LNCaP clone FGC (cell line): ENCODE data around the gene CPNE4.

Source experiments
- DNase-seq: peaks from one replicate; pipeline ENCODE4 v3.0.0-alpha.2; 2011; ENCODE audit warnings: low read depth
- H3K4me3 ChIP-seq: 2 replicates; pipeline ENCODE4 v1.5.1; 2011; ENCODE audit warnings: mild to moderate bottlenecking, low read depth, low read length, control low read depth
- CTCF ChIP-seq: IDR thresholded peaks from 2 replicates; pipeline ENCODE4 v1.5.1; 2012; ENCODE audit warnings: mild to moderate bottlenecking; ENCODE audit not compliant: control insufficient read depth, insufficient read depth; ENCODE audit errors: extremely low read depth

The CPNE4 gene

GRCh38 chr3:131944676-131945075 lies 90.1 kb downstream of the CPNE4 start:
- DNase-seq = no peak
- H3K4me3 ChIP-seq = no peak overlapping the region
- no peak for TF ChIP-seq CTCF

- no peak overlapping the region for H3K4me3 ChIP-seq
- TF ChIP-seq CTCF = no peak
- DNase-seq = no peak
These were observed 101.1 kb downstream of the CPNE4 start for GRCh38 chr3:131933665-131934064.

GRCh38 chr3:131928593-131928992 lies 106.2 kb downstream of the CPNE4 start:
- DNase-seq = no peak
- no peak overlapping the region for H3K4me3 ChIP-seq
- TF ChIP-seq CTCF = no peak

GRCh38 chr3:131925571-131925970 lies 109.2 kb downstream of the CPNE4 start:
- no peak for TF ChIP-seq CTCF
- H3K4me3 ChIP-seq = no peak overlapping the region
- DNase-seq = no peak

GRCh38 chr3:131922356-131922755 lies 112.5 kb downstream of the CPNE4 start:
- no peak for TF ChIP-seq CTCF
- no peak overlapping the region for H3K4me3 ChIP-seq
- no peak for DNase-seq

GRCh38 chr3:131917006-131917405 lies 117.8 kb downstream of the CPNE4 start:
- TF ChIP-seq CTCF = no peak
- H3K4me3 ChIP-seq = no peak overlapping the region

GRCh38 chr3:131914090-131914691 lies 120.6 kb downstream of the CPNE4 start:
- no peak for TF ChIP-seq CTCF
- DNase-seq = no peak

More at GRCh38 chr3:131917006-131917405, 117.8 kb downstream of the CPNE4 start:
- DNase-seq = no peak

More at GRCh38 chr3:131914090-131914691, 120.6 kb downstream of the CPNE4 start:
- no peak overlapping the region for H3K4me3 ChIP-seq
